Measurements from ENCODE around the gene RFC4.

GRCh38 chr3:186814100-186814499 lies 7.8 kb upstream of the RFC4 start:
- TF ChIP-seq EZH2 (IDR thresholded peaks at IDR 0.05; ENCODE audit: borderline replicate concordance, low read depth, low read length) (no peak), FOXM1 (IDR thresholded peaks at IDR 0.05; ENCODE audit: low read depth) (no peak), FOXM1 (CRISPR knock-in tag; IDR thresholded peaks at IDR 0.05; ENCODE audit: low read depth) (0 out of 2 replicates have a peak, but pooled peaks have one; percentile 30), RCOR1 (IDR thresholded peaks at IDR 0.05; ENCODE audit: borderline replicate concordance in 1 of 2, low read depth in 2 of 2, low read length in 2 of 2) (no peak), TARDBP (IDR thresholded peaks at IDR 0.05) (no peak), PREB (CRISPR knock-in tag; IDR thresholded peaks at IDR 0.05) (no peak), POLR2A (conservative IDR thresholded peaks at IDR 0.05) (no peak)

Data from K562 (cell line).